OCI-LY3 (cell line): ENCODE measurements around the gene ALDH1A3.

ENCODE experiments used
- CTCF ChIP-seq: fragments of 200-600, 300-600 bp; sonication (generic); IDR thresholded peaks from 2 replicates; pipeline ENCODE4 v1.5.1; 2014; ENCODE audit warnings: antibody characterized with exemption, low read length, low read depth
- EZH2phosphoT487 ChIP-seq: fragments of 200-600 bp; shearing (Covaris generic); IDR thresholded peaks from 2 replicates; pipeline ENCODE4 v1.6.1; 2018; ENCODE audit warnings: antibody characterized with exemption, mixed run types, low read depth

GRCh38 chr15:100914876-100915275 lies 35.2 kb downstream of the ALDH1A3 start:
- TF ChIP-seq EZH2phosphoT487 (no peak), CTCF (peak; percentile 45)
